IMR-90 (cell line): ENCODE measurements around the gene PROK2. TPM values are rescaled to one million over a fixed set of nuclear protein-coding genes. Genes with fewer than 3 reads are reported as not detected.
A peak's percentile ranks its signal among the peaks of the same experiment; 100 is the strongest.

Experiments
- ATAC-seq: fragments of 200-7000 bp; cut with Tn5 transposase; 2 replicates; pipeline ENCODE4 v1.9.1; 2020; ENCODE audit warnings: low read depth, mild to moderate bottlenecking, moderate library complexity
- BruUV-seq: library from RNA; stranded (reverse); fragments of 400-500 nt; replicated peaks from 2 replicates; lab custom pipeline; 2021; lab: Mats Ljungman, UMichigan
- CTCF ChIA-PET: fragments of 300-600 bp; formaldehyde crosslinking; extraction: SDS; loops from one replicate; lab custom pipeline; 2021; ENCODE audit warnings: antibody characterized with exemption; lab: Yijun Ruan, JAX
- POLR2A ChIA-PET: fragments of 300-600 bp; sonication (Branson Sonifier 250); formaldehyde crosslinking; loops from one replicate; lab custom pipeline; 2022; ENCODE audit warnings: antibody characterized with exemption; ENCODE audit not compliant: unreplicated experiment; lab: Charles Lee
- DNase-seq: peaks from one replicate; pipeline ENCODE4 v3.0.0; 2013
- H2AFZ ChIP-seq: replicated peaks from 2 replicates; pipeline ENCODE3; 2013; ENCODE audit warnings: low read length, mild to moderate bottlenecking; ENCODE audit not compliant: poor library complexity
- H2AK5ac ChIP-seq: 2 replicates; pipeline ENCODE4 v1.6.1; 2013; ENCODE audit warnings: low read depth, low read length, inconsistent platforms
- H2AK9ac ChIP-seq: replicated peaks from 2 replicates; pipeline ENCODE3; 2013; ENCODE audit warnings: mild to moderate bottlenecking, low read depth, low read length, moderate library complexity; ENCODE audit not compliant: poor library complexity
- H2BK120ac ChIP-seq: 2 replicates; pipeline ENCODE4 v1.6.1; 2013; ENCODE audit warnings: low read depth, low read length, inconsistent platforms
- H2BK15ac ChIP-seq: 3 replicates; pipeline ENCODE4 v1.6.1; 2013; ENCODE audit warnings: low read depth, low read length, inconsistent platforms
- H2BK20ac ChIP-seq: 2 replicates; pipeline ENCODE4 v1.6.1; 2013; ENCODE audit warnings: low read depth, mild to moderate bottlenecking, inconsistent platforms, low read length, moderate library complexity
- H2BK5ac ChIP-seq: 2 replicates; pipeline ENCODE4 v1.6.1; 2013; ENCODE audit warnings: mild to moderate bottlenecking, low read depth, low read length, inconsistent platforms; ENCODE audit not compliant: poor library complexity, severe bottlenecking
- H3K14ac ChIP-seq: replicated peaks from 2 replicates; pipeline ENCODE4 v1.6.1; 2013; ENCODE audit warnings: low read depth, low read length, inconsistent platforms
- H3K18ac ChIP-seq: 2 replicates; pipeline ENCODE4 v1.6.1; 2013; ENCODE audit warnings: low read depth, low read length, control low read depth
- H3K23ac ChIP-seq: 2 replicates; pipeline ENCODE4 v1.6.1; 2013; ENCODE audit warnings: low read depth, low read length, inconsistent platforms
- H3K27ac ChIP-seq: 2 replicates; pipeline ENCODE4 v1.5.1; 2013; ENCODE audit warnings: mild to moderate bottlenecking, control low read depth, low read length; ENCODE audit not compliant: insufficient read depth
- H3K27me3 ChIP-seq: 2 replicates; pipeline ENCODE4 v1.6.1; 2013; ENCODE audit warnings: low read length; ENCODE audit not compliant: control insufficient read depth, insufficient read depth
- H3K36me3 ChIP-seq: 2 replicates; pipeline ENCODE4 v1.6.1; 2013; ENCODE audit warnings: low read length, mixed read lengths; ENCODE audit not compliant: control insufficient read depth, insufficient read depth
- H3K4ac ChIP-seq: 2 replicates; pipeline ENCODE4 v1.6.1; 2013; ENCODE audit warnings: low read depth, low read length, inconsistent platforms
- H3K4me1 ChIP-seq: 2 replicates; pipeline ENCODE4 v1.6.1; 2013; ENCODE audit warnings: low read length, mixed read lengths; ENCODE audit not compliant: control insufficient read depth, insufficient read depth
- H3K4me2 ChIP-seq: 2 replicates; pipeline ENCODE4 v1.6.1; 2013; ENCODE audit warnings: low read depth, mild to moderate bottlenecking, control low read depth, low read length, moderate library complexity
- H3K4me3 ChIP-seq: 2 replicates; pipeline ENCODE4 v1.5.1; 2013; ENCODE audit warnings: low read depth, mild to moderate bottlenecking, control low read depth, low read length, moderate library complexity; ENCODE audit not compliant: insufficient read depth
- H3K56ac ChIP-seq: 2 replicates; pipeline ENCODE4 v1.6.1; 2013; ENCODE audit warnings: low read length, inconsistent platforms; ENCODE audit not compliant: insufficient read depth; ENCODE audit errors: extremely low read depth
- H3K79me1 ChIP-seq, 2 experiments: 2 replicates each; pipeline ENCODE4 v1.6.1; 2013; ENCODE audit warnings: low read length in 2 of 2, inconsistent platforms in 1 of 2, low read depth in 1 of 2
- H3K9ac ChIP-seq: 2 replicates; pipeline ENCODE4 v1.6.1; 2013; ENCODE audit warnings: low read depth, low read length, control low read depth
- H3K9me1 ChIP-seq: 2 replicates; pipeline ENCODE4 v1.6.1; 2013; ENCODE audit warnings: low read length, inconsistent platforms; ENCODE audit not compliant: insufficient read depth
- H3K9me3 ChIP-seq: 2 replicates; pipeline ENCODE4 v1.6.1; 2013; ENCODE audit warnings: low read length; ENCODE audit not compliant: control insufficient read depth, insufficient read depth
- H4K20me1 ChIP-seq: 2 replicates; pipeline ENCODE4 v1.6.1; 2013; ENCODE audit warnings: low read length, inconsistent platforms; ENCODE audit not compliant: insufficient read depth
- H4K5ac ChIP-seq: 2 replicates; pipeline ENCODE4 v1.6.1; 2013; ENCODE audit warnings: mild to moderate bottlenecking, low read depth, low read length, control low read depth
- H4K8ac ChIP-seq, 2 experiments: 2 replicates each; pipeline ENCODE4 v1.6.1; 2013; ENCODE audit warnings: low read depth in 2 of 2, low read length in 2 of 2, control low read depth in 1 of 2, inconsistent platforms in 1 of 2
- H4K91ac ChIP-seq: 2 replicates; pipeline ENCODE4 v1.6.1; 2013; ENCODE audit warnings: low read depth, low read length, inconsistent platforms; ENCODE audit not compliant: insufficient read depth
- CEBPB ChIP-seq: IDR thresholded peaks from 2 replicates; pipeline ENCODE4 v1.6.1; 2012; ENCODE audit warnings: low read depth, low read length, improper control_type of control experiment
- MAZ ChIP-seq: IDR thresholded peaks from 2 replicates; pipeline ENCODE4 v1.6.1; 2012; ENCODE audit warnings: low read depth, mild to moderate bottlenecking, low read length, improper control_type of control experiment, moderate library complexity, borderline replicate concordance
- NFE2L2 ChIP-seq: fragments of 150-350 bp; IDR thresholded peaks from 2 replicates; pipeline ENCODE4 v1.6.1; 2016; ENCODE audit warnings: low read depth, mild to moderate bottlenecking, low read length
- WGBS, 2 experiments: methylation state at CpG; one replicate each; pipeline versions ENCODE4 v1.1.5 to v1.1.7; 2013; ENCODE audit warnings: missing lambda C conversion rate in 2 of 2; ENCODE audit not compliant: insufficient read length in 1 of 2; ENCODE audit errors: extremely low coverage in 2 of 2; 5-methylcytosine and 5-hydroxymethylcytosine counted together
- dilution Hi-C: fragments of 300-500 bp; cut with HindIII; formaldehyde crosslinking; loops from one replicate; pipeline ENCODE4 v1.14.3; 2018; ENCODE audit warnings: low sequenced_read_pairs; ENCODE audit not compliant: unreplicated experiment
- in situ Hi-C: fragments of 300-500 bp; cut with MboI; formaldehyde crosslinking; loops from 3 replicates; pipeline ENCODE4 v1.14.3; 2019; ENCODE audit warnings: low sequenced_read_pairs, inconsistent platforms, mixed read lengths
- intact Hi-C: fragments of 100-400 bp; cut with micrococcal nuclease; formaldehyde crosslinking; loops from 2 replicates; pipeline ENCODE4 v1.10.0; 2022
- polyA plus RNA-seq, 3 experiments: library from polyadenylated mRNA; depleted of rRNA; stranded (reverse); fragments of >200 nt; gene quantifications; 2 replicates each; pipeline ENCODE4 v1.2.3, GENCODE V29; 2012; ENCODE audit warnings: low replicate concordance in 1 of 3
- total RNA-seq: library from RNA; depleted of rRNA; stranded (reverse); fragments of >200 nt; gene quantifications from 2 replicates; pipeline ENCODE4 v1.2.3, GENCODE V29; 2012

The PROK2 gene
- total and polyA plus RNA-seq, 2 of the 4 experiments (the other 2 are of a cell fraction): not detected

- no peak overlapping the region for H4K91ac ChIP-seq
- H2BK20ac ChIP-seq: no peak overlapping the region
- H3K9me3 ChIP-seq: no peaks in the 10 kb centered on the region
- H3K27ac ChIP-seq: no peak overlapping the region
- H3K9ac ChIP-seq: peak overlapping the region; percentile 52
- H3K18ac ChIP-seq: no peak overlapping the region
- H2BK120ac ChIP-seq: no peak overlapping the region
- no peak overlapping the region for H2AK5ac ChIP-seq
- H4K20me1 ChIP-seq: no peaks in the 10 kb centered on the region
- H2AFZ ChIP-seq: peak overlapping the region; percentile 93
- DNase-seq: no peak
- H4K5ac ChIP-seq: no peak overlapping the region
- WGBS, 2 experiments: 0% methylated on average over 18 of the region's 73 CpGs; no CpG with 5 or more reads in 1 of the 2 experiments
- POLR2A ChIA-PET: no interaction called here
- peak overlapping the region; percentile 91 for H3K4me2 ChIP-seq
- CTCF ChIA-PET: interaction anchor here (0.5 to 1.6 kb wide), 2 partner anchors 14 to 1756 kb away, joined by 3 to 6 read pairs; no protein-coding TSS in a partner anchor
- ATAC-seq: peak; percentile 66
- no peaks in the 10 kb centered on the region for H3K79me1 ChIP-seq
- peak overlapping the region; percentile 55 for H3K4me3 ChIP-seq
- intact Hi-C loops (loop anchor here (5.0 kb wide), 1 partner anchor 1098 kb away; no protein-coding TSS in a partner anchor), in situ Hi-C loops (loop anchor here (5.0 to 10.0 kb wide), 2 partner anchors 1098 to 1350 kb away; no protein-coding TSS in a partner anchor), dilution Hi-C loops (no loop called here)
- no TSS peak for BruUV-seq
- H2AK9ac ChIP-seq: peak overlapping the region; percentile 87
- H2BK15ac ChIP-seq: no peak overlapping the region; the same call in 2 of the 3 replicates
- H3K4me1 ChIP-seq: peaks cover 2% of the 10 kb centered on the region; the same call in 1 of the 2 replicates
- H3K4ac ChIP-seq: no peak overlapping the region
- H3K27me3 ChIP-seq: peaks cover 61% of the 10 kb centered on the region
- H2BK5ac ChIP-seq: no peak overlapping the region
- no peak overlapping the region for H3K56ac ChIP-seq
- no peaks in the 10 kb centered on the region for H3K36me3 ChIP-seq
- TF ChIP-seq CEBPB (no peak), NFE2L2 (no peak), MAZ (peak; percentile 29; the same call in 1 of the 2 replicates)
- 0 out of 2 replicates have a peak overlapping the region, but pooled peaks have one; percentile 56 for H3K14ac ChIP-seq
- H3K9me1 ChIP-seq: peaks cover 4% of the 10 kb centered on the region; the same call in 1 of the 2 replicates
- H4K8ac ChIP-seq: peak overlapping the region in 1 of 2 experiments; percentile 32; a peak in 1 of 4 replicates
- H3K23ac ChIP-seq: peak overlapping the region; percentile 87
These were observed 60.2 kb downstream of the PROK2 start for GRCh38 chr3:71724584-71725270.
